GM18498 (cell line): ENCODE data around the gene OR2AK2.

Source experiments
- ATAC-seq: cut with Tn5 transposase; IDR thresholded peaks from one replicate; pipeline ENCODE4 v1.9.1; 2021; ENCODE audit warnings: mild to moderate bottlenecking, moderate library complexity; ENCODE audit not compliant: unreplicated experiment

OR2AK2 gene

GRCh38 chr1:247964933-247965332 is at the start of gene OR2AK2:
Gene OR2AK2 (plus strand): TSS chr1:247965233. CDS start chr1:247965377, 144 bp downstream.
- no peak for ATAC-seq

- no peak for ATAC-seq
Observed at GRCh38 chr1:247919952-247920351, 45.1 kb upstream of the OR2AK2 start, which contains the start of gene OR2T8. Gene OR2T8 (plus strand): TSS chr1:247920252. CDS start chr1:247921018, 766 bp downstream.

- ATAC-seq: no peak
Observed at GRCh38 chr1:247923941-247924340, 41.1 kb upstream of the OR2AK2 start.

GRCh38 chr1:247924868-247925267 is 40.2 kb upstream of the OR2AK2 start, which contains the start of gene OR2AJ1:
Gene OR2AJ1 (plus strand): TSS chr1:247924889. CDS start chr1:247933769, 8,880 bp downstream.
- ATAC-seq: no peak

GRCh38 chr1:247933989-247934388 is 31.0 kb upstream of the OR2AK2 start:
- ATAC-seq: no peak

- ATAC-seq: no peak
Observed at GRCh38 chr1:247935781-247936180, 29.3 kb upstream of the OR2AK2 start.

- no peak for ATAC-seq
Observed at GRCh38 chr1:247936415-247936814, 28.6 kb upstream of the OR2AK2 start.

GRCh38 chr1:247936965-247937734 is 27.9 kb upstream of the OR2AK2 start:
- ATAC-seq: peak; percentile 100

- ATAC-seq: no peak
Observed at GRCh38 chr1:247942624-247943023, 22.4 kb upstream of the OR2AK2 start.

- ATAC-seq: no peak
Observed at GRCh38 chr1:247948558-247948957, 16.5 kb upstream of the OR2AK2 start, which contains the start of gene OR2L8. Gene OR2L8 (plus strand): TSS chr1:247948858. CDS start chr1:247948858, 0 bp downstream.

GRCh38 chr1:247953408-247953807 is 11.6 kb upstream of the OR2AK2 start:
- ATAC-seq: no peak

- no peak for ATAC-seq
Observed at GRCh38 chr1:247961791-247962190, 3.2 kb upstream of the OR2AK2 start.

GRCh38 chr1:247962911-247963588 is 2.0 kb upstream of the OR2AK2 start:
- no peak for ATAC-seq

- peak; percentile 84 for ATAC-seq
Observed at GRCh38 chr1:247966532-247967204, 1.6 kb downstream of the OR2AK2 start.

GRCh38 chr1:247992986-247993385 is 28.0 kb downstream of the OR2AK2 start:
- no peak for ATAC-seq

- ATAC-seq: no peak
Observed at GRCh38 chr1:247998811-247999210, 33.8 kb downstream of the OR2AK2 start.

GRCh38 chr1:248000169-248000568 is 35.1 kb downstream of the OR2AK2 start:
- ATAC-seq: no peak

GRCh38 chr1:248007778-248008177 is 42.7 kb downstream of the OR2AK2 start:
- no peak for ATAC-seq

- no peak for ATAC-seq
Observed at GRCh38 chr1:248009681-248010080, 44.6 kb downstream of the OR2AK2 start.

GRCh38 chr1:248013229-248013710 is 48.2 kb downstream of the OR2AK2 start, which contains the start of gene OR2L5:
Gene OR2L5 (plus strand): TSS chr1:248013660. CDS start chr1:248021948, 8,288 bp downstream.
- ATAC-seq: no peak

- no peak for ATAC-seq
Observed at GRCh38 chr1:248015803-248016202, 50.8 kb downstream of the OR2AK2 start.
